Cardiac muscle cell (in vitro differentiated cells and primary cell): ENCODE results near the gene DEPDC1. TPM values are rescaled to one million over a fixed set of nuclear protein-coding genes. Genes with fewer than 3 reads are reported as not detected.
"Not testable (repeated sequence)": the region's sequence is repeated elsewhere in the genome, so short reads cannot be mapped to it uniquely, and the experiment has no call there.

Source experiments
- DNase-seq, 2 donors: peaks; one replicate each; pipeline versions ENCODE4 v3.0.0 to v3.0.0-alpha.2; 2010 to 2017; ENCODE audit warnings: low read depth in 1 of 2, low spot score in 1 of 2
- H3K27ac ChIP-seq: fragments of 200-600 bp; sonication (generic); 2 replicates; pipeline ENCODE4 v1.5.1; 2016
- H3K27me3 ChIP-seq: fragments of 200-600 bp; sonication (generic); 2 replicates; pipeline ENCODE4 v1.6.0; 2016; ENCODE audit warnings: control low read depth
- H3K36me3 ChIP-seq: fragments of 200-600 bp; sonication (generic); 2 replicates; pipeline ENCODE4 v1.5.1; 2016; ENCODE audit warnings: control low read depth
- H3K4me1 ChIP-seq: fragments of 200-600 bp; sonication (generic); 2 replicates; pipeline ENCODE4 v1.8.1; 2017; ENCODE audit warnings: low read depth, mild to moderate bottlenecking, mixed run types
- H3K4me3 ChIP-seq: fragments of 200-600 bp; sonication (generic); 2 replicates; pipeline ENCODE4 v1.5.1; 2016; ENCODE audit warnings: mild to moderate bottlenecking
- H3K9me3 ChIP-seq: fragments of 200-600 bp; sonication (generic); 2 replicates; pipeline ENCODE4 v1.5.1; 2017; ENCODE audit warnings: low read depth, mild to moderate bottlenecking, control low read depth
- CTCF ChIP-seq: IDR thresholded peaks from 2 replicates; pipeline ENCODE4 v1.5.1; 2012; ENCODE audit warnings: low read depth, mild to moderate bottlenecking, low read length
- polyA plus RNA-seq: library from polyadenylated mRNA; unstranded; fragments of >200 nt; fragmentation: Nextera tagmentation; extraction: Ambion mirVana; gene quantifications from 2 replicates; pipeline ENCODE4 v1.2.1, GENCODE V29; 2016
- total RNA-seq: library from RNA; depleted of rRNA; stranded (reverse); fragments of >200 nt; gene quantifications from 2 replicates; pipeline ENCODE4 v1.2.3, GENCODE V29; 2016

The DEPDC1 gene
- total and polyA plus RNA-seq, 2 experiments from 2014 or later = 4.9 to 37.6 TPM

DNA sequence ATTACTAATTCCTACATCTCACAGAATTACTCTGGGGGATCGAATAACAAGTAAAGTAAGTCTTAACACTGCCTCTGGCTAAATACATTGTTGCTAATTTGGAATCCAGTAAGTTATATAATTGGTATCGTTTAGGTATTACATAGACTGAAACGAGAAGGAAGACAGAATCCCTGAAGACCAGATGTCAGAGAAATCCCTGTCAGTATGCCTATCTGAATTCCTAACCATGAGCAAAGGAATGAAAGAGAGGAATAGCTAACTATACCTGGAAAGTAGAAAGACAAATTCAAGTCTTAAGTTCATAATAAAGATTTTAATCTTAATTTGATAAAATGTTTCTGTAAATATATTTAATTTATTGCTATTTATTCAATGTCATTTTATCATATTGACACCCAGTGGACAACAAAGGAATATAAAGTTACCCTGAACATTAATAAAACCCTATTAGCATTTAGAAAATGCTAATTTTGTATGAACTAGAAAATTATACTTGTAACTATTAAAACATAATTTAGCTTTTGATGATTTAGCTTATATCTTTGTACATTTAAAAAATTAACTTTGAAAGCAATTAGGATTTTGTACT is 11.4 kb downstream of the DEPDC1 start:
- no peaks in the 10 kb centered on the region for H3K9me3 ChIP-seq
- TF ChIP-seq CTCF = no peak
- no peak overlapping the region for H3K27ac ChIP-seq
- DNase-seq = no peak
- no peaks in the 10 kb centered on the region for H3K27me3 ChIP-seq
- no peak overlapping the region for H3K4me3 ChIP-seq
- no peaks in the 10 kb centered on the region for H3K4me1 ChIP-seq
- H3K36me3 ChIP-seq = peaks cover 6% of the 10 kb centered on the region

GRCh38 chr1:68484618-68485017 is 12.3 kb downstream of the DEPDC1 start:
- H3K36me3 ChIP-seq = peaks cover 6% of the 10 kb centered on the region

DNA sequence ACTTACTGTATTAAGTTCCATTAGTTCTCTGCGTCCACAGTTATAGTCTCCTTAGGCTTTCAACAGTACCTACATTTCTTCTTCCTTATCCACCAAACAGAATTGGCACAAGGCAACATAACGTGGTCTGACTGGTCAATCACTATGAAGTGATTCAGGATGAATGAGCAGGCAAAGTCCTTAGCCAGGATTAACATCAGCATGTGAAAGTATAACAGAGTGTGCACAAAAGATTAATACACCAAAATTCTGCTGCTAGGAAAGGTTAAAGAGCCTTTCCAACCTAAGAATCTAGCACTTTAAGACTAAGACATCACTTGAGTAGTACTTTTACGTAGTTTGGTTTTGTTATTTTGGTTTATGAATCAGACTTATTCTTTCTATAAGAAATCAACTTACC is 15.8 kb downstream of the DEPDC1 start:
- Histone ChIP-seq H3K27me3 (no peaks in the 10 kb centered on the region), H3K4me3 (no peak overlapping the region), H3K27ac (no peak overlapping the region), H3K36me3 (peaks cover 10% of the 10 kb centered on the region), H3K4me1 (no peaks in the 10 kb centered on the region), H3K9me3 (no peaks in the 10 kb centered on the region)
- TF ChIP-seq CTCF = no peak
- no peak for DNase-seq

More at GRCh38 chr1:68484618-68485017, 12.3 kb downstream of the DEPDC1 start:
- Histone ChIP-seq H3K4me3 (no peak overlapping the region), H3K27ac (no peak overlapping the region), H3K27me3 (no peaks in the 10 kb centered on the region), H3K9me3 (no peaks in the 10 kb centered on the region), H3K4me1 (no peaks in the 10 kb centered on the region)
- no peak for DNase-seq
- TF ChIP-seq CTCF = no peak

GRCh38 chr1:68479501-68479900 is 17.4 kb downstream of the DEPDC1 start:
- H3K4me3 ChIP-seq = no peak overlapping the region
- H3K27me3 ChIP-seq = no peaks in the 10 kb centered on the region
- no peak for TF ChIP-seq CTCF
- peaks cover 11% of the 10 kb centered on the region for H3K36me3 ChIP-seq
- H3K9me3 ChIP-seq = no peaks in the 10 kb centered on the region
- DNase-seq = no peak
- no peak overlapping the region for H3K27ac ChIP-seq
- no peaks in the 10 kb centered on the region for H3K4me1 ChIP-seq

- no peak overlapping the region for H3K4me3 ChIP-seq
- H3K27ac ChIP-seq = no peak overlapping the region
- no peak for TF ChIP-seq CTCF
- DNase-seq = no peak
- no peaks in the 10 kb centered on the region for H3K27me3 ChIP-seq
- peaks cover 11% of the 10 kb centered on the region for H3K36me3 ChIP-seq
- H3K4me1 ChIP-seq = no peaks in the 10 kb centered on the region
- no peaks in the 10 kb centered on the region for H3K9me3 ChIP-seq
These were observed 18.2 kb downstream of the DEPDC1 start for GRCh38 chr1:68478662-68479061.

- not testable (repeated sequence) for H3K4me3 ChIP-seq, H3K27me3 ChIP-seq, H3K27ac ChIP-seq, H3K9me3 ChIP-seq, H3K4me1 ChIP-seq, DNase-seq
- peaks cover 11% of the 10 kb centered on the region for H3K36me3 ChIP-seq
These were observed 20.3 kb downstream of the DEPDC1 start for GRCh38 chr1:68476626-68477025.
